RWPE2 (cell line): ENCODE measurements around the gene LCTL.
A peak's percentile ranks its signal among the peaks of the same experiment; 100 is the strongest.
"Not testable (repeated sequence)": the region's sequence is repeated elsewhere in the genome, so short reads cannot be mapped to it uniquely, and the experiment has no call there.

Source experiments
- ATAC-seq: fragments of 200-7000 bp; cut with Tn5 transposase; 3 replicates; pipeline ENCODE4 v1.9.1; 2021; ENCODE audit warnings: low read depth
- DNase-seq: peaks from one replicate; pipeline ENCODE4 v3.0.0-alpha.2; 2020; ENCODE audit warnings: low spot score
- H3K27ac ChIP-seq: fragments of 450-650 bp; 2 replicates; pipeline ENCODE4 v1.5.1; 2017; ENCODE audit warnings: mild to moderate bottlenecking; ENCODE audit not compliant: poor library complexity, severe bottlenecking
- H3K27me3 ChIP-seq: fragments of 250-450 bp; sonication (Bioruptor Pico); 2 replicates; pipeline ENCODE4 v1.5.1; 2021; ENCODE audit warnings: mild to moderate bottlenecking, moderate library complexity; ENCODE audit not compliant: insufficient read depth, poor library complexity, severe bottlenecking
- H3K36me3 ChIP-seq: fragments of 250-450 bp; sonication (Bioruptor Pico); 2 replicates; pipeline ENCODE4 v1.5.1; 2020; ENCODE audit warnings: low read depth, mild to moderate bottlenecking, moderate library complexity
- H3K4me1 ChIP-seq: fragments of 250-450 bp; sonication (Bioruptor Pico); 2 replicates; pipeline ENCODE4 v1.5.1; 2021; ENCODE audit warnings: mild to moderate bottlenecking, moderate library complexity; ENCODE audit not compliant: insufficient read depth, poor library complexity, severe bottlenecking
- H3K4me3 ChIP-seq: fragments of 250-450 bp; sonication (Bioruptor Pico); 2 replicates; pipeline ENCODE4 v1.5.1; 2021; ENCODE audit warnings: mild to moderate bottlenecking, moderate library complexity; ENCODE audit not compliant: severe bottlenecking
- H3K9me3 ChIP-seq: fragments of 250-450 bp; sonication (Bioruptor Pico); 2 replicates; pipeline ENCODE4 v1.5.1; 2021; ENCODE audit warnings: mild to moderate bottlenecking, moderate library complexity; ENCODE audit not compliant: severe bottlenecking
- TF ChIP-seq, protein P1 (sequence below): fragments of 450-650 bp; IDR thresholded peaks from one replicate; pipeline ENCODE4 v1.5.1; 2017; ENCODE audit warnings: mild to moderate bottlenecking, moderate library complexity; ENCODE audit not compliant: poor library complexity, severe bottlenecking

The LCTL gene

DNA sequence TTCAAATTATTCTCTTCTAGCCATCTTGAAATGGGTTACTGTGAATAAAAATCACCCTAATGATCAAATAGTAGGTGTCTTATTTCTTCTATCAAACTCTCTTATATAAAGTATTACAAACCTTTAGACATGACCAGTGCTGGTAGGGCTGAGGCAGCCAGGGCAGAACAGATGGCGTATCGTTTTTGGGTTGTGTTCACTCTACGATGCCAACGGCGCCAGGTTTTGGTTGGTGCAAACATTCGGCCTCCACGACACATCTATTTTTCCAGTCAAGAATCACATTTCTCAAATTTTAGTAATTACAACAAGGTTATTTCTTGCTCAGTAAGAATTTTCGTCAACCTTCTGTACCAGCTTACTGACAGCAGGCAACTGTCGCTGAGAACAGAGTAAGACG, 63.3 kb downstream of the LCTL start:
- peak overlapping the region; percentile 85 for H3K4me3 ChIP-seq
- DNase-seq: no peak

DNA sequence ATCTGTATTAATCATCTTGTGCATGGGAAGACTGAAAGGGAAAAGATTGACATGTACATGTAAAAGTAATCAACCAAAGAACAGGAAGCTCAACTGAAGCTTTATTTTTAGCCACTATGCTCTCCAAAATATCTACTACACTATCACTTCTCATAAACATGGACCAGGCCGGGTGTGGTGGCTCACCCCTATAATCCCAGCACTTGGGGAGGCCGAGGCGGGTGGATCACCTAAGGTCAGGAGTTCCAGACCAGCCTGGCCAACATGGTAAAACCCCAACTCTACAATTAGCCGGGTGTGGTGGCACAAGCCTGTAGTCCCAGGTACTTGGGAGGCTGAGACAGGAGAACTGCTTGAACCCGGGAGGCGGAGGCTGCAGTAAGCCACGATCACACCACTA, 65.5 kb downstream of the LCTL start:
- H3K4me1 ChIP-seq: not testable (repeated sequence)

More for the DNA sequence above, 63.3 kb downstream of the LCTL start:
- H3K36me3 ChIP-seq: peaks cover 65% of the 10 kb centered on the region
- no peaks in the 10 kb centered on the region for H3K9me3 ChIP-seq
- no peak for ATAC-seq
- TF ChIP-seq, protein P1, sequence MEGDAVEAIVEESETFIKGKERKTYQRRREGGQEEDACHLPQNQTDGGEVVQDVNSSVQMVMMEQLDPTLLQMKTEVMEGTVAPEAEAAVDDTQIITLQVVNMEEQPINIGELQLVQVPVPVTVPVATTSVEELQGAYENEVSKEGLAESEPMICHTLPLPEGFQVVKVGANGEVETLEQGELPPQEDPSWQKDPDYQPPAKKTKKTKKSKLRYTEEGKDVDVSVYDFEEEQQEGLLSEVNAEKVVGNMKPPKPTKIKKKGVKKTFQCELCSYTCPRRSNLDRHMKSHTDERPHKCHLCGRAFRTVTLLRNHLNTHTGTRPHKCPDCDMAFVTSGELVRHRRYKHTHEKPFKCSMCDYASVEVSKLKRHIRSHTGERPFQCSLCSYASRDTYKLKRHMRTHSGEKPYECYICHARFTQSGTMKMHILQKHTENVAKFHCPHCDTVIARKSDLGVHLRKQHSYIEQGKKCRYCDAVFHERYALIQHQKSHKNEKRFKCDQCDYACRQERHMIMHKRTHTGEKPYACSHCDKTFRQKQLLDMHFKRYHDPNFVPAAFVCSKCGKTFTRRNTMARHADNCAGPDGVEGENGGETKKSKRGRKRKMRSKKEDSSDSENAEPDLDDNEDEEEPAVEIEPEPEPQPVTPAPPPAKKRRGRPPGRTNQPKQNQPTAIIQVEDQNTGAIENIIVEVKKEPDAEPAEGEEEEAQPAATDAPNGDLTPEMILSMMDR: no peak
- H3K4me1 ChIP-seq: peaks cover 14% of the 10 kb centered on the region
- no peaks in the 10 kb centered on the region for H3K27me3 ChIP-seq
- H3K27ac ChIP-seq: peak overlapping the region; percentile 87

DNA sequence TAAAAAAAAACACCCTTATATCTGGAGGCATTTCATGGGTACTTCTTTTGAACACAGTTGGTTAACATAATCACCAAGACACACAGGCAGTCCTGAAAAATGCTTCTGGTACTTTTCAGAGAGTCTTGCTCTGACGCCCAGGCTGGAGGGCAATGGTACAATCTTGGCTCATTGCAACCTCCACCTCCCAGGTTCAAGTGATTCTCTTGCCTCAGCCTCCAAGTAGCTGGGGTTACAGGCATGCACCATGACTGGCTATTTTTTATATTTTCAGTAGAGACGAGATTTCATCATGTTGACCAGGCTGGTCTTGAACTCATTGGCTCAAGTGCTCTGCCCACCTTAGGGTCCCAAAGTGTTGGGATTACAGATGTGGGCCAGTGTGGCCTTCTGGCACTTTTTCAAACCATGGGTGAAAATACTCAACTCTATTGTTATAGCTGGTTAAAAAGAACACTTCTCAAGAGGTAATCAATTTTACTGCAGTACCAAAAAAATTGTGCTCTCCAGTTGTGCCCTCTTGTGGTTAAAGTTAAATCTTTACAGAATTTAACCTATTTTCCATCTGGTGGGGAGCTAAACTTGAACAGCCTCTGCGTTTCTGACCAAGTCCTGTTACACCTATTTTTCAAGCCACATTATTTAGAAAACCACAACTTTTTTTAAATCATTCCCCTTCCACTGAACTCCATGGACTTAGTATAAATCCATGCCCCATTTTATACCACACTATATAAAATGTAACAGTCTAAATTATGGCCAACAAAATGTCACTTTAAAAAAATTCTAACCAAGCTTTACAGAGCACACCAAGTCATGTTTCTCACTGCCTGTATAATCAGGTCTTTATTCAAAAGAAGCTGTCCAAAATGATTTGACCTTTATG, 67.1 kb downstream of the LCTL start:
- Histone ChIP-seq H3K4me3 (no peak overlapping the region), H3K27ac (peak overlapping the region; percentile 87), H3K36me3 (peaks cover 82% of the 10 kb centered on the region), H3K4me1 (peaks cover 10% of the 10 kb centered on the region), H3K27me3 (no peaks in the 10 kb centered on the region), H3K9me3 (no peaks in the 10 kb centered on the region)
- DNase-seq (peak; percentile 15), ATAC-seq (no peak)
- TF ChIP-seq, protein P1: no peak

More for the DNA sequence above, 65.5 kb downstream of the LCTL start:
- peak overlapping the region; percentile 87 for H3K27ac ChIP-seq
- H3K36me3 ChIP-seq: peaks cover 73% of the 10 kb centered on the region
- not testable (repeated sequence) for ATAC-seq, H3K9me3 ChIP-seq, H3K4me3 ChIP-seq, H3K27me3 ChIP-seq
- peak; percentile 40 for DNase-seq
